Omental fat pad (tissue), 4 donors: Measurements from ENCODE around the gene TEX52. TPM values are rescaled to one million over a fixed set of nuclear protein-coding genes. Genes with fewer than 3 reads are reported as not detected.
A peak's percentile ranks its signal among the peaks of the same experiment; 100 is the strongest.

Source experiments
- ATAC-seq: fragments of 150-250 bp; one replicate; pipeline ENCODE4 v1.9.1; 2016; ENCODE audit warnings: mild to moderate bottlenecking, moderate library complexity; ENCODE audit not compliant: low FRiP score
- DNase-seq: peaks from one replicate; pipeline ENCODE4 v3.0.0-alpha.2; 2019; ENCODE audit warnings: low spot score
- total RNA-seq, 4 donors: library from RNA; depleted of rRNA; stranded (reverse); fragments of >200 nt; gene quantifications; one replicate each; pipeline ENCODE4 v1.1.0, GENCODE V29; 2016
- TF ChIP-seq, protein P1 (sequence below), 3 donors: fragments of 450-650 bp; IDR thresholded peaks; one replicate each; pipeline ENCODE4 v1.5.1; 2016 to 2017; ENCODE audit warnings: antibody characterized with exemption in 3 of 3, mild to moderate bottlenecking in 3 of 3, moderate library complexity in 2 of 3

The TEX52 gene
- total RNA-seq, 4 donors from 2014 or later: not detected

DNA sequence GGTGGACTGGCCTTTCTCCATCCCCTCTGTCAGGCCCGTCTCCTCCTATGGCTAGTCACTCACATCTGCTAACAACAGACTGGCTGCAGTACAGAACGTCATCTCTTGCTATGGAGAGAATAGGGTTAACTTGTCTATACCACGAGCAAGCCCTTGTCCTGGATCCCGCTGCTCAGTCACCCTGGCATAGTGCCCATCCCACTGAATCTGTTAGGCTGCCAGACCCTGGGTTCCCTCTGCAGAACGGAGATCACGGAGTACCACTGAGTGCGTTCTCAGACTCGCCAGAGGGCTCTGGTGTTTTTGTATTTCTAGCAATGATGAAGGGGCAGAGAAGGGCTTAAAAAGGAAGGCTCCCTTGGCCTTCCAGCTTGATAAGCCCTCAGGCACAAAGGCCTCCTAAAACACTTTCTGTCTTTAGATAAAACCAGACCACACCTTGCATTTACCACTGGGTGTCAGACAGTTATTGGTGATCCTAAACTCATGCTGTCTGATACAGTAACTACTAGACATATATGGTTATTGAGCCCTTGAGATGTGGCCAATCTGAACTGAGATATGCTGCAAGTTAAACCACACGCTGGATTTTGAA, 15.7 kb downstream of the TEX52 start:
- TF ChIP-seq, protein P1, sequence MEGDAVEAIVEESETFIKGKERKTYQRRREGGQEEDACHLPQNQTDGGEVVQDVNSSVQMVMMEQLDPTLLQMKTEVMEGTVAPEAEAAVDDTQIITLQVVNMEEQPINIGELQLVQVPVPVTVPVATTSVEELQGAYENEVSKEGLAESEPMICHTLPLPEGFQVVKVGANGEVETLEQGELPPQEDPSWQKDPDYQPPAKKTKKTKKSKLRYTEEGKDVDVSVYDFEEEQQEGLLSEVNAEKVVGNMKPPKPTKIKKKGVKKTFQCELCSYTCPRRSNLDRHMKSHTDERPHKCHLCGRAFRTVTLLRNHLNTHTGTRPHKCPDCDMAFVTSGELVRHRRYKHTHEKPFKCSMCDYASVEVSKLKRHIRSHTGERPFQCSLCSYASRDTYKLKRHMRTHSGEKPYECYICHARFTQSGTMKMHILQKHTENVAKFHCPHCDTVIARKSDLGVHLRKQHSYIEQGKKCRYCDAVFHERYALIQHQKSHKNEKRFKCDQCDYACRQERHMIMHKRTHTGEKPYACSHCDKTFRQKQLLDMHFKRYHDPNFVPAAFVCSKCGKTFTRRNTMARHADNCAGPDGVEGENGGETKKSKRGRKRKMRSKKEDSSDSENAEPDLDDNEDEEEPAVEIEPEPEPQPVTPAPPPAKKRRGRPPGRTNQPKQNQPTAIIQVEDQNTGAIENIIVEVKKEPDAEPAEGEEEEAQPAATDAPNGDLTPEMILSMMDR (IDR thresholded peaks at IDR 0.05): no peak
- no peak for ATAC-seq
- no peak for DNase-seq

DNA sequence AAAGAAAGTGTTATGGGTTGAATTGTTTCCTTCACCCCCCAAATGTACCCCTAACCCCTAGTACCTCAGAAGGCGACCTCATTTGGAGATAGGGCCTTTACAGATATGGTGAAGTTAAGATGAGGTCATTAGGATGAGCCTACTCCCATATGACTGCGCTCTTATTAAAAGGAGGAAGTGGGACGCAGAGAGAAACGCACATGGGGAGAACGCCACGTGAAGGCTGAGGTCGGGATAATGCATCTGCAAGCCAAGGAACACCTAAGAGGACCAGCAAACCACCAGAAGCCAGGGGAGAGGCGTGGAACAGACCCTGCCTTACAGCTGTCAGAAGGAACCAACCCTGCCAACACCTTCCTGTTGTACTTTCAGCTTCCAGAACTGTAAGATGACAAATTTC, 20.3 kb downstream of the TEX52 start:
- DNase-seq (no peak), ATAC-seq (no peak)
- TF ChIP-seq, protein P1 (IDR thresholded peaks at IDR 0.05): no peak

- DNase-seq (no peak), ATAC-seq (no peak)
- TF ChIP-seq, protein P1 (IDR thresholded peaks at IDR 0.05): no peak
Observed at GRCh38 chr12:2835691-2836403, 21.0 kb downstream of the TEX52 start.

- DNase-seq (no peak), ATAC-seq (peak; percentile 74)
- TF ChIP-seq, protein P1 (IDR thresholded peaks at IDR 0.05): no peak
Observed at GRCh38 chr12:2834581-2835491, 22.0 kb downstream of the TEX52 start, which contains the start of gene NRIP2. NRIP2 (minus strand) TSS chr12:2835035; CDS start chr12:2834983, 52 bp downstream.

- TF ChIP-seq, protein P1 (IDR thresholded peaks at IDR 0.05): no peak
- ATAC-seq: peak; percentile 40
- no peak for DNase-seq
Observed at GRCh38 chr12:2833810-2834209, 23.0 kb downstream of the TEX52 start.

DNA sequence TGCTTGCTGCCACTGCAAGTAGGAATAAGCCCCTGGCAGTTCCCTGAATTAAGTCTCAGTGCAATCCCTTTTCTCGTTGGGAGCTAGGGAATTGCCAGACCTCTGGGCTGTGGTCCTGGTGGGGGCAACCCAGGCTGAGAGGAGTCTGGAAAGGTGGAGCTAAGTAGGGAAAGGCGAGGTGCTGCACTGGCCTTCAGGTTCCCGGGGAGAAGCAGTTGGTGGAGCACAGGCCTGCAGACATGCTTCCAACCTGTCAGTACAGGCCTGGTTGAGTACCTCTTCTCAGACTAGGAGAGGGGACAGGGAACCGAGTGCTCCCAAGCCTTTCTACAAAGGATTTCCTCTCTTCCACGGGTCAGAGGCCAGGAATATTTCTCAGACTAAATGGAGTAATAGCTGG, 23.5 kb downstream of the TEX52 start:
- TF ChIP-seq, protein P1 (IDR thresholded peaks at IDR 0.05): no peak
- DNase-seq (no peak), ATAC-seq (no peak)
